Measurements from ENCODE around the gene ANXA7. TPM values are rescaled to one million over a fixed set of nuclear protein-coding genes. Genes with fewer than 3 reads are reported as not detected.
"Not testable (repeated sequence)": the region's sequence is repeated elsewhere in the genome, so short reads cannot be mapped to it uniquely, and the experiment has no call there.

Gene ANXA7
- total and polyA plus RNA-seq, 2 donors (not counting 3 experiments of a cell fraction or from before 2014, with no cell fraction given), result 56.5 to 81.6 TPM

- H3K79me2 ChIP-seq (ENCODE audit: control insufficient read depth, insufficient read depth, low read length); H4K20me1 ChIP-seq (replicated peaks; ENCODE audit: control insufficient read depth, extremely low read depth, insufficient read depth, low read length); FAIRE-seq; H3K4me2 ChIP-seq (ENCODE audit: insufficient read depth, low read length); H3K9me3 ChIP-seq (replicated peaks; ENCODE audit: control insufficient read depth, insufficient read depth, low read length); CTCF ChIA-PET; H3K9ac ChIP-seq (replicated peaks; ENCODE audit: extremely low read depth, insufficient read depth, low read length); H3K4me3 ChIP-seq (replicated peaks in 1 of 3; ENCODE audit: insufficient read depth in 1 of 3, low read depth in 1 of 3, low read length in 3 of 3); H3K27ac ChIP-seq (ENCODE audit: insufficient read depth, low read depth, low read length); POLR2A ChIA-PET; H3K27me3 ChIP-seq (ENCODE audit: control insufficient read depth in 2 of 2, insufficient read depth in 2 of 2, low read length in 2 of 2); BruUV-seq (replicated peaks); H3K4me1 ChIP-seq (ENCODE audit: control insufficient read depth, extremely low read depth, insufficient read depth, low read length); H3K9me1 ChIP-seq (replicated peaks; ENCODE audit: control insufficient read depth, extremely low read depth, insufficient read depth, low read length); dilution Hi-C loops (cut with MboI; ENCODE audit: extremely low pct_ligation_motif_present, low sequenced_read_pairs); DNase-seq (ENCODE audit: low read depth, low spot score); intact Hi-C loops (cut with micrococcal nuclease); H3K36me3 ChIP-seq (ENCODE audit: control insufficient read depth in 2 of 2, extremely low read depth in 1 of 2, insufficient read depth in 2 of 2, low read length in 2 of 2); H2AFZ ChIP-seq (ENCODE audit: low read depth, low read length): not testable (repeated sequence)
These were observed 19.5 kb downstream of the ANXA7 start for GRCh38 chr10:73394325-73394724.

DNA sequence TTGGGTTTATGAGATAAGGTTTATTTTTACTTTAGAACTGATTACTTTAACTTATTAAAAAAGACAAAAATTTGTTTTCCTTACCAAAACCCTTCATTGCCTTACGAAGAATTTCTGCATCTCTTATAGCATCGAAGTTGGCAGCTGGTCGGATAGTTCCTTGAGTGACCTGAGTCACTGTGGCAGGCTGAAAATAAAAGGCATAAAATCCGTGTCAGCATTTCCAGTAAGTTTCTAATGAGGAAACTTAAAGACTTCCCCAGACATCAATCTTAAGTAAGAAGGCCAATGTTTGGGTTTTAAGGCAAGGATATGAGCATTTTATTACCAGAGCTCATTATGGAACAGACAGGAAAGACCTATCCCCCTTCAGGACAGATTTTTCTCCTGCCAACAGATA lies 25.6 kb downstream of the ANXA7 start:
- POLR2A ChIA-PET, result no interaction called here
- dilution Hi-C loops (cut with MboI; ENCODE audit: extremely low pct_ligation_motif_present, low sequenced_read_pairs), result no loop called here

More for the DNA sequence above, 25.6 kb downstream of the ANXA7 start:
- Histone ChIP-seq H3K9me1 (replicated peaks; ENCODE audit: control insufficient read depth, extremely low read depth, insufficient read depth, low read length) (no peaks in the 10 kb centered on the region), H3K9ac (replicated peaks; ENCODE audit: extremely low read depth, insufficient read depth, low read length) (no peak overlapping the region), H3K27me3 (ENCODE audit: control insufficient read depth in 2 of 2, insufficient read depth in 2 of 2, low read length in 2 of 2) (no peaks in the 10 kb centered on the region), H3K4me3 (replicated peaks in 1 of 3; ENCODE audit: insufficient read depth in 1 of 3, low read depth in 1 of 3, low read length in 3 of 3) (no peak overlapping the region), H3K27ac (ENCODE audit: insufficient read depth, low read depth, low read length) (no peak overlapping the region), H3K9me3 (replicated peaks; ENCODE audit: control insufficient read depth, insufficient read depth, low read length) (no peaks in the 10 kb centered on the region), H3K79me2 (ENCODE audit: control insufficient read depth, insufficient read depth, low read length) (no peaks in the 10 kb centered on the region), H2AFZ (ENCODE audit: low read depth, low read length) (no peak overlapping the region), H3K4me2 (ENCODE audit: insufficient read depth, low read length) (no peak overlapping the region), H3K36me3 (ENCODE audit: control insufficient read depth in 2 of 2, extremely low read depth in 1 of 2, insufficient read depth in 2 of 2, low read length in 2 of 2) (peaks cover 8 to 9% of the 10 kb centered on the region in 2 experiments), H3K4me1 (ENCODE audit: control insufficient read depth, extremely low read depth, insufficient read depth, low read length) (no peaks in the 10 kb centered on the region), H4K20me1 (replicated peaks; ENCODE audit: control insufficient read depth, extremely low read depth, insufficient read depth, low read length) (peaks cover 2% of the 10 kb centered on the region)
- no peak for FAIRE-seq
- TF ChIP-seq MYC (IDR thresholded peaks at IDR 0.05; ENCODE audit: low read depth, low read length) (no peak), CTCF (IDR thresholded peaks at IDR 0.05; ENCODE audit: extremely low read depth in 1 of 2, insufficient read depth in 1 of 2, low read depth in 1 of 2, low read length in 2 of 2) (no peak), MAX (IDR thresholded peaks at IDR 0.05; ENCODE audit: insufficient read depth, insufficient read length) (no peak), JUN (IDR thresholded peaks at IDR 0.05; ENCODE audit: borderline replicate concordance, insufficient read depth, insufficient read length, low read depth) (no peak), GATA2 (IDR thresholded peaks at IDR 0.05; ENCODE audit: insufficient read depth, insufficient read length, low read depth, low read length) (no peak), POLR2AphosphoS5 (IDR thresholded peaks at IDR 0.05; ENCODE audit: insufficient read depth, low read depth, low read length) (no peak), FOS (IDR thresholded peaks at IDR 0.05; ENCODE audit: borderline replicate concordance, insufficient read depth, low read length) (no peak), EZH2 (IDR thresholded peaks at IDR 0.05; ENCODE audit: borderline replicate concordance, low read depth, low read length, severe bottlenecking) (no peak), POLR2A (IDR thresholded peaks at IDR 0.05; ENCODE audit: low read depth, low read length) (no peak)
- no TSS peak for BruUV-seq (replicated peaks)
- no peak for DNase-seq (ENCODE audit: low read depth, low spot score)
- intact Hi-C loops (cut with micrococcal nuclease), result no loop called here
- CTCF ChIA-PET, result no interaction called here

All from endothelial cell of umbilical vein (primary cell).